AG04449 (cell line): ENCODE measurements around the gene ADAMTS12.

Source experiments
- CTCF ChIA-PET: fragments of 350-600 bp; formaldehyde crosslinking; extraction: SDS; loops from one replicate; lab custom pipeline; 2021; ENCODE audit warnings: antibody characterized with exemption; lab: Yijun Ruan, JAX
- POLR2A ChIA-PET: fragments of 400-600, 350-600 bp; formaldehyde crosslinking; extraction: SDS; loops from one replicate; lab custom pipeline; 2020; ENCODE audit warnings: antibody characterized with exemption, inconsistent platforms; lab: Yijun Ruan, JAX
- DNase-seq: peaks from one replicate; pipeline ENCODE4 v3.0.0-alpha.2; 2010; ENCODE audit warnings: low read depth, low spot score
- H3K4me3 ChIP-seq: 2 replicates; pipeline ENCODE4 v1.5.1; 2011; ENCODE audit warnings: low read depth, mild to moderate bottlenecking, control low read depth, low read length
- TF ChIP-seq, protein P1 (sequence below): IDR thresholded peaks from one replicate; pipeline ENCODE4 v1.5.1; 2011; ENCODE audit warnings: mild to moderate bottlenecking, moderate library complexity, low read length, control low read depth, inconsistent platforms; ENCODE audit not compliant: insufficient read depth; ENCODE audit errors: missing control alignments

ADAMTS12 gene

DNA sequence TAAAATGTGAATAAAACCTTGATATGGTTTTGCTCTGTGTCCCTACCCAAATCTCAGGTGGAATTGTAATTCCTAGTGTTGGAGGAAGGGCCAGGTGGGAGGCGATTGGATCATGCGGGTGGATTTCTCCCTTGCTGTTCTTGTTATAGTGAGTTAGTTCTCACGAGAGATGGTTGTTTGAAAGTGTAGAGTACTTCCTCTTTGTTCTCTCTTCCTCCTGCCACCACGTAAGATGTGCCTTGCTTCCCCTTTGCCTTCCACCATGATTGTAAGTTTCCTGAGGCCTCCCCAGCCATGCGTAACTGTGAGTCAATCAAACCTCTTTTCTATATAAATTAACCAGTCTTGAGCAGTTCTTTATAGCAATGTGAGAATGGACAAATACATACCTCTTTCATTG lies 416.1 kb downstream of the ADAMTS12 start:
- CTCF ChIA-PET = interaction anchor here (2.2 to 2.6 kb wide), 2 partner anchors 459 to 495 kb away, joined by 9 to 18 read pairs; no protein-coding TSS in a partner anchor

DNA sequence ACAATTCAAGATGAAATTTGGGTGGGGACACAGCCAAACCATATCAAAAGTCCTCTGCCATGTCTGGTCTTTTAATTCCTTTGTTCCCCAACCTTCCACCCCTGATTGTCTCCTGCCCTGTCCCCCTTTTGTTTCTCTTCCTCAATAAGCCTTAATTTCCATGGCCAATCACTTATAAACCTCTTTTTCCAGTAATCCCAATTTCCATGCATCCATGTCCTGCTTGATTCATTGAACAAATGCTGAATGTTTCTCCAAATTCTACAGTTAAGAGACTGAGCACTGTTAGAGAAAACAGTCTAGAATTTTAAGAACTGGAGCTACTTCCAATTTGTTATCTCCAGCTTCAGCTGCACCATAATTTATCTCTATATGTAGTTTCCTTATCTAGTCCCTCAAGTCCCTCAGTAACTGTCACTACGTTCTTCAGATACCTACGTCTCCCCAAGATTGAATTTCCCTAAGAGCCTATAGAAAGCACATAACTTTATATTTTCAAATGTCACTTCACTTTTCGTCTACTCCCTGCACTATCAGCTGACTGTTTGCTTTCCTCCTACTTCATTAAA lies 416.8 kb downstream of the ADAMTS12 start:
- no peak for DNase-seq
- ChIA-PET POLR2A (no interaction called here), CTCF (interaction anchor here (1.7 to 2.6 kb wide), 3 partner anchors 459 to 495 kb away, joined by 4 to 18 read pairs (median 9); no protein-coding TSS in a partner anchor)
- H3K4me3 ChIP-seq = no peak overlapping the region
- TF ChIP-seq, protein P1, sequence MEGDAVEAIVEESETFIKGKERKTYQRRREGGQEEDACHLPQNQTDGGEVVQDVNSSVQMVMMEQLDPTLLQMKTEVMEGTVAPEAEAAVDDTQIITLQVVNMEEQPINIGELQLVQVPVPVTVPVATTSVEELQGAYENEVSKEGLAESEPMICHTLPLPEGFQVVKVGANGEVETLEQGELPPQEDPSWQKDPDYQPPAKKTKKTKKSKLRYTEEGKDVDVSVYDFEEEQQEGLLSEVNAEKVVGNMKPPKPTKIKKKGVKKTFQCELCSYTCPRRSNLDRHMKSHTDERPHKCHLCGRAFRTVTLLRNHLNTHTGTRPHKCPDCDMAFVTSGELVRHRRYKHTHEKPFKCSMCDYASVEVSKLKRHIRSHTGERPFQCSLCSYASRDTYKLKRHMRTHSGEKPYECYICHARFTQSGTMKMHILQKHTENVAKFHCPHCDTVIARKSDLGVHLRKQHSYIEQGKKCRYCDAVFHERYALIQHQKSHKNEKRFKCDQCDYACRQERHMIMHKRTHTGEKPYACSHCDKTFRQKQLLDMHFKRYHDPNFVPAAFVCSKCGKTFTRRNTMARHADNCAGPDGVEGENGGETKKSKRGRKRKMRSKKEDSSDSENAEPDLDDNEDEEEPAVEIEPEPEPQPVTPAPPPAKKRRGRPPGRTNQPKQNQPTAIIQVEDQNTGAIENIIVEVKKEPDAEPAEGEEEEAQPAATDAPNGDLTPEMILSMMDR = no peak

More for the DNA sequence above, 416.1 kb downstream of the ADAMTS12 start:
- POLR2A ChIA-PET = no interaction called here
- DNase-seq = no peak
- no peak overlapping the region for H3K4me3 ChIP-seq
- TF ChIP-seq, protein P1 = no peak

DNA sequence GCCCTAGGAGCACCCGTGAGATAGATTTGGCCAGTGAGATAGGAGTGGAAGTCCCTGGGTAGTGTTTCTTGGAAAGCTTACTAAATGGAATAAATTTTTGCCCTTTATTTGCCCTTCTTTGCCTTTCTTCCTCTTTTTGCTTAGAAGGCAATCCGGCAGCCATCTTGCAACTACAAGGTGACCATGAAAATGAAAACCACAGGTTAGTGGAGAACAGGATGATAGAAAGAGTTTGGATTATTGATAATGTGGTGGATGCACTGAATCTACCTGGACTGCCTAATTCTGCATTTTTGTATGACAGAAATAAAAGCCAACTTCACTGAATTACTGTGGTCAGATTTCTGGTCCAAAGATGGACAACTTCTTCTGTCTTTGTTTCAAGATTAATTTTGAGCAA lies 417.8 kb downstream of the ADAMTS12 start:
- ChIA-PET CTCF (interaction anchor here (1.7 to 2.2 kb wide), 2 partner anchors 461 to 496 kb away, joined by 4 to 18 read pairs; no protein-coding TSS in a partner anchor), POLR2A (no interaction called here)
- no peak overlapping the region for H3K4me3 ChIP-seq
- TF ChIP-seq, protein P1 = no peak
- no peak for DNase-seq
